Loucy (cell line): ENCODE data around the gene C1orf159.

Experiments used
- H2AFZ ChIP-seq: fragments of 200-600 bp; sonication (generic); 2 replicates; pipeline ENCODE4 v1.6.0; 2016; ENCODE audit warnings: antibody characterized with exemption, mild to moderate bottlenecking, low read length, moderate library complexity
- H3F3A ChIP-seq: fragments of 200-600 bp; 2 replicates; pipeline ENCODE4 v1.6.0; 2016; ENCODE audit warnings: antibody characterized with exemption, low read depth, mild to moderate bottlenecking
- H3K27me3 ChIP-seq: fragments of 200-600 bp; sonication (generic); 2 replicates; pipeline ENCODE4 v1.6.1; 2014; ENCODE audit warnings: low read length, mild to moderate bottlenecking; ENCODE audit not compliant: insufficient read depth, poor library complexity, severe bottlenecking
- H3K36me3 ChIP-seq: fragments of 200-600 bp; sonication (generic); 2 replicates; pipeline ENCODE4 v1.6.1; 2016; ENCODE audit warnings: low read length; ENCODE audit not compliant: insufficient read depth
- H3K4me1 ChIP-seq: fragments of 200-600 bp; sonication (generic); 2 replicates; pipeline ENCODE4 v1.5.1; 2014; ENCODE audit warnings: low read length, mild to moderate bottlenecking; ENCODE audit not compliant: insufficient read depth, poor library complexity, severe bottlenecking
- H3K4me2 ChIP-seq: fragments of 200-600 bp; sonication (generic); 2 replicates; pipeline ENCODE4 v1.6.0; 2014; ENCODE audit warnings: antibody characterized with exemption, low read length, low read depth, mild to moderate bottlenecking; ENCODE audit not compliant: poor library complexity, severe bottlenecking
- H3K4me3 ChIP-seq: fragments of 200-600 bp; sonication (generic); 2 replicates; pipeline ENCODE4 v1.5.1; 2014; ENCODE audit warnings: low read length, mild to moderate bottlenecking, mixed read lengths; ENCODE audit not compliant: poor library complexity, severe bottlenecking
- H3K79me2 ChIP-seq: fragments of 200-600 bp; sonication (generic); 2 replicates; pipeline ENCODE4 v1.6.1; 2014; ENCODE audit warnings: low read length; ENCODE audit not compliant: insufficient read depth
- H3K9ac ChIP-seq: fragments of 200-600 bp; sonication (generic); 2 replicates; pipeline ENCODE4 v1.6.0; 2014; ENCODE audit warnings: mild to moderate bottlenecking, low read depth, low read length, moderate library complexity; ENCODE audit not compliant: poor library complexity, severe bottlenecking
- H3K9me2 ChIP-seq: fragments of 200-600 bp; sonication (generic); replicated peaks from 2 replicates; pipeline ENCODE4 v1.6.1; 2016; ENCODE audit warnings: low read depth, low read length, mixed read lengths
- H3K9me3 ChIP-seq: fragments of 200-600 bp; sonication (generic); 2 replicates; pipeline ENCODE4 v1.6.1; 2014; ENCODE audit warnings: mild to moderate bottlenecking, antibody characterized with exemption, low read length, low read depth; ENCODE audit not compliant: insufficient read depth
- H4K20me1 ChIP-seq: fragments of 200-600 bp; sonication (generic); 2 replicates; pipeline ENCODE4 v1.6.0; 2014; ENCODE audit warnings: antibody characterized with exemption, low read length, mild to moderate bottlenecking; ENCODE audit not compliant: insufficient read depth, poor library complexity, severe bottlenecking
- CTCF ChIP-seq: fragments of 200-600 bp; sonication (generic); conservative IDR thresholded peaks from 2 replicates; pipeline ENCODE4 v1.5.1; 2014; ENCODE audit warnings: mild to moderate bottlenecking, antibody characterized with exemption, low read length
- EZH2phosphoT487 ChIP-seq: fragments of 200-600 bp; IDR thresholded peaks from 2 replicates; pipeline ENCODE4 v1.6.1; 2018; ENCODE audit warnings: antibody characterized with exemption, mild to moderate bottlenecking, moderate library complexity, borderline replicate concordance

The C1orf159 gene

GRCh38 chr1:1042835-1043234, 73.1 kb downstream of the C1orf159 start:
- no peaks in the 10 kb centered on the region for H3K9me2 ChIP-seq
- no peaks in the 10 kb centered on the region for H4K20me1 ChIP-seq
- H3K4me1 ChIP-seq, result peaks cover 13% of the 10 kb centered on the region
- H3F3A ChIP-seq, result no peaks in the 10 kb centered on the region
- H3K4me3 ChIP-seq, result no peak overlapping the region
- no peak overlapping the region for H3K9ac ChIP-seq
- H3K9me3 ChIP-seq, result no peaks in the 10 kb centered on the region
- no peak overlapping the region for H2AFZ ChIP-seq
- H3K27me3 ChIP-seq, result no peaks in the 10 kb centered on the region
- no peaks in the 10 kb centered on the region for H3K79me2 ChIP-seq
- TF ChIP-seq CTCF, result no peak
- no peak for TF ChIP-seq EZH2phosphoT487
- H3K36me3 ChIP-seq, result no peaks in the 10 kb centered on the region
- no peak overlapping the region for H3K4me2 ChIP-seq

GRCh38 chr1:1041873-1042272, 74.0 kb downstream of the C1orf159 start:
- peaks cover 13% of the 10 kb centered on the region for H3K4me1 ChIP-seq
- no peak overlapping the region for H3K9ac ChIP-seq
- H3K9me3 ChIP-seq, result no peaks in the 10 kb centered on the region
- H3K27me3 ChIP-seq, result no peaks in the 10 kb centered on the region
- H3K36me3 ChIP-seq, result no peaks in the 10 kb centered on the region
- H3K4me2 ChIP-seq, result no peak overlapping the region
- H3K79me2 ChIP-seq, result no peaks in the 10 kb centered on the region
- no peaks in the 10 kb centered on the region for H4K20me1 ChIP-seq
- no peak overlapping the region for H2AFZ ChIP-seq
- H3K9me2 ChIP-seq, result no peaks in the 10 kb centered on the region
- no peak overlapping the region for H3K4me3 ChIP-seq
- TF ChIP-seq CTCF, result no peak
- TF ChIP-seq EZH2phosphoT487, result no peak
- H3F3A ChIP-seq, result no peaks in the 10 kb centered on the region

GRCh38 chr1:1041092-1041523, 74.8 kb downstream of the C1orf159 start:
- Histone ChIP-seq H3K9ac (no peak overlapping the region), H3K4me2 (no peak overlapping the region), H3K36me3 (no peaks in the 10 kb centered on the region), H3K79me2 (no peaks in the 10 kb centered on the region), H3K9me2 (no peaks in the 10 kb centered on the region), H3K27me3 (no peaks in the 10 kb centered on the region), H2AFZ (no peak overlapping the region), H3K4me1 (peaks cover 13% of the 10 kb centered on the region), H3K9me3 (no peaks in the 10 kb centered on the region), H3F3A (no peaks in the 10 kb centered on the region), H3K4me3 (no peak overlapping the region), H4K20me1 (no peaks in the 10 kb centered on the region)
- TF ChIP-seq CTCF (no peak), EZH2phosphoT487 (no peak)
